GM23338 (cell line): ENCODE data around the gene DENND2A. TPM values are rescaled to one million over a fixed set of nuclear protein-coding genes. Genes with fewer than 3 reads are reported as not detected.

Experiments used
- ATAC-seq: fragments of 200-7000 bp; cut with Tn5 transposase; 3 replicates; pipeline ENCODE4 v1.9.1; 2020
- DNase-seq: peaks from one replicate; pipeline ENCODE4 v3.0.0-alpha.2; 2015; ENCODE audit warnings: low spot score
- H2AFZ ChIP-seq: fragments of 200-600 bp; sonication (generic); 2 replicates; pipeline ENCODE4 v1.8.0; 2016; ENCODE audit warnings: antibody characterized with exemption, mild to moderate bottlenecking, moderate library complexity
- H3F3A ChIP-seq: fragments of 200-600 bp; sonication (generic); replicated peaks from 2 replicates; pipeline ENCODE4 v1.8.0; 2017; ENCODE audit warnings: antibody characterized with exemption, mixed run types, low read depth
- H3K27ac ChIP-seq: fragments of 200-600 bp; sonication (generic); 2 replicates; pipeline ENCODE4 v1.6.1; 2016; ENCODE audit warnings: low read depth
- H3K27me3 ChIP-seq: fragments of 200-600 bp; sonication (generic); 2 replicates; pipeline ENCODE4 v1.8.0; 2016; ENCODE audit warnings: mild to moderate bottlenecking, mixed run types, moderate library complexity; ENCODE audit not compliant: insufficient read depth
- H3K36me3 ChIP-seq: fragments of 200-600 bp; sonication (generic); 2 replicates; pipeline ENCODE4 v1.8.0; 2016; ENCODE audit warnings: mild to moderate bottlenecking; ENCODE audit not compliant: insufficient read depth
- H3K4me1 ChIP-seq: fragments of 200-600 bp; sonication (generic); 2 replicates; pipeline ENCODE4 v1.8.0; 2016; ENCODE audit warnings: mild to moderate bottlenecking, moderate library complexity; ENCODE audit not compliant: insufficient read depth
- H3K4me2 ChIP-seq: fragments of 200-600 bp; sonication (generic); 2 replicates; pipeline ENCODE4 v1.7.1; 2017; ENCODE audit warnings: mixed run types
- H3K4me3 ChIP-seq: fragments of 200-600 bp; sonication (generic); 2 replicates; pipeline ENCODE4 v1.6.1; 2016; ENCODE audit warnings: mixed run types
- H3K79me2 ChIP-seq: fragments of 200-600 bp; sonication (generic); replicated peaks from 2 replicates; pipeline ENCODE4 v1.8.0; 2017; ENCODE audit warnings: mild to moderate bottlenecking; ENCODE audit not compliant: insufficient read depth
- H3K9me2 ChIP-seq: fragments of 200-600 bp; sonication (generic); 2 replicates; pipeline ENCODE4 v1.8.0; 2017; ENCODE audit not compliant: insufficient read depth
- H4K20me1 ChIP-seq: fragments of 200-600 bp; sonication (generic); replicated peaks from 2 replicates; pipeline ENCODE4 v1.8.0; 2017; ENCODE audit warnings: mild to moderate bottlenecking; ENCODE audit not compliant: insufficient read depth
- H3K27ac Mint-ChIP-seq: 2 replicates; pipeline ENCODE4 v1.8.0; 2020; ENCODE audit warnings: inconsistent platforms, mild to moderate bottlenecking, moderate library complexity, mixed read lengths
- H3K27me3 Mint-ChIP-seq: 3 replicates; pipeline ENCODE4 v1.8.0; 2022; ENCODE audit warnings: low read depth, mild to moderate bottlenecking, moderate library complexity, mixed read lengths, inconsistent platforms; ENCODE audit not compliant: insufficient read depth, poor library complexity
- H3K36me3 Mint-ChIP-seq: 3 replicates; pipeline ENCODE4 v1.8.0; 2021; ENCODE audit warnings: low read depth, mild to moderate bottlenecking, inconsistent platforms, moderate library complexity, mixed read lengths
- H3K4me1 Mint-ChIP-seq: 3 replicates; pipeline ENCODE4 v1.8.0; 2020; ENCODE audit warnings: mild to moderate bottlenecking, inconsistent platforms, mixed read lengths
- H3K4me3 Mint-ChIP-seq: 3 replicates; pipeline ENCODE4 v1.8.0; 2021; ENCODE audit warnings: moderate library complexity, mild to moderate bottlenecking, inconsistent platforms, mixed read lengths
- H3K9me3 Mint-ChIP-seq: 3 replicates; pipeline ENCODE4 v1.8.0; 2020; ENCODE audit warnings: moderate library complexity, mild to moderate bottlenecking, inconsistent platforms, mixed read lengths
- CREB1 ChIP-seq: fragments of 250-450 bp; sonication (Bioruptor Pico); IDR thresholded peaks from 2 replicates; pipeline ENCODE4 v1.5.0; 2020; ENCODE audit warnings: low read depth, mild to moderate bottlenecking, moderate library complexity
- NANOG ChIP-seq: IDR thresholded peaks from 2 replicates; pipeline ENCODE4 v1.6.1; 2016; ENCODE audit warnings: antibody characterized with exemption, borderline replicate concordance
- STAT1 ChIP-seq: IDR thresholded peaks from one replicate; pipeline ENCODE4 v1.6.1; 2016; ENCODE audit warnings: antibody characterized with exemption; ENCODE audit not compliant: unreplicated experiment
- ZNF114 ChIP-seq: fragments of 250-450 bp; sonication (Bioruptor Pico); IDR thresholded peaks from 2 replicates; pipeline ENCODE4 v1.5.0; 2020; ENCODE audit warnings: mild to moderate bottlenecking, moderate library complexity
- ZNF331 ChIP-seq: fragments of 250-450 bp; sonication (Bioruptor Pico); IDR thresholded peaks from 2 replicates; pipeline ENCODE4 v1.5.0; 2020; ENCODE audit warnings: low read depth, mild to moderate bottlenecking, moderate library complexity
- polyA plus RNA-seq: library from polyadenylated mRNA; unstranded; fragments of >200 nt; fragmentation: Nextera tagmentation; extraction: Ambion mirVana; gene quantifications from 2 replicates; pipeline ENCODE4 v1.2.1, GENCODE V29; 2016
- total RNA-seq: library from RNA; depleted of rRNA; stranded (reverse); fragments of >200 nt; shearing (Covaris generic); gene quantifications from 2 replicates; pipeline ENCODE4 v1.2.3, GENCODE V29; 2014
- TF ChIP-seq, protein P1 (sequence below): IDR thresholded peaks from 2 replicates; pipeline ENCODE4 v1.6.1; 2016; ENCODE audit warnings: antibody characterized with exemption
- TF ChIP-seq, protein P2 (sequence below), 2 experiments: fragments of 200-600 bp in 1 of 2; sonication (generic) in 1 of 2; conservative IDR thresholded peaks; 2 replicates each; pipeline versions ENCODE4 v1.5.1 to v1.6.1; 2016 to 2017; ENCODE audit warnings: antibody characterized with exemption in 2 of 2, low read depth in 2 of 2, mild to moderate bottlenecking in 2 of 2, moderate library complexity in 1 of 2

DENND2A gene
- total and polyA plus RNA-seq, 2 experiments from 2014 or later: 1.7 to 5.6 TPM

DNA sequence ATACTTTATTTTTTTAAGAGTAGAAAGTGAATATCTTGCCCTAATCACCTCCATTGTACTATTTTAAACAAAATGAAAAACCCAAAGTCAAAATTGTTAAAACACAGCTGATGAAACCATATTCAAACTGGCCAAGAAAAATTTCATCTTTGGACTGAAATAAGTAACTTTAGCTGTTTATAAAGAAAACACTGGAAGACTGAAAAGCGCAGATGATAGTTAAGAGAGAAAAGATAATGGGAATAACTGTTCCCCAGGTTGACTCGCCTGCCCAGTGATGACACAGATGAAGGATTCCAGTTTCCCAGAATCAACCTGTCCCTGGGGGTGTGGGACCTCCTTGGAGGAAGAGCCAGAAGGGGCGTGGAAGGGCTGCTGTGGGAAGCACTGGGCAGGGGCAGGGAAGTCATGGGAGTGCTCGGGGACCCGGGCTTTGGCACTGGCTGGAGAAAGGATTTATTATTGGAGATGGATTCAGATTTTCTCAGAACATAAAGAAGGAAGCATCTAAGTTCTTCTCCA, 43.1 kb downstream of the DENND2A start:
- H3K27ac Mint-ChIP-seq: no peak overlapping the region
- H4K20me1 ChIP-seq: no peaks in the 10 kb centered on the region
- peaks cover 12% of the 10 kb centered on the region for H3K27me3 Mint-ChIP-seq
- peaks cover 4% of the 10 kb centered on the region; the same call in 2 of the 3 replicates for H3K36me3 Mint-ChIP-seq
- H3F3A ChIP-seq: no peaks in the 10 kb centered on the region
- H3K9me3 Mint-ChIP-seq: no peaks in the 10 kb centered on the region
- no peak overlapping the region for H3K4me2 ChIP-seq
- no peak for DNase-seq
- H3K4me1 Mint-ChIP-seq: peaks cover 8% of the 10 kb centered on the region
- no peak overlapping the region for H3K4me3 ChIP-seq
- TF ChIP-seq NANOG: no peak
- no peak overlapping the region for H3K4me3 Mint-ChIP-seq
- H3K4me1 ChIP-seq: no peaks in the 10 kb centered on the region; the same call in 1 of the 2 replicates
- ATAC-seq: no peak; the same call in 2 of the 3 replicates
- H3K36me3 ChIP-seq: no peaks in the 10 kb centered on the region
- H3K9me2 ChIP-seq: no peaks in the 10 kb centered on the region
- no peak overlapping the region for H3K27ac ChIP-seq
- H3K79me2 ChIP-seq: no peaks in the 10 kb centered on the region
- H2AFZ ChIP-seq: no peak overlapping the region
- H3K27me3 ChIP-seq: no peaks in the 10 kb centered on the region

DNA sequence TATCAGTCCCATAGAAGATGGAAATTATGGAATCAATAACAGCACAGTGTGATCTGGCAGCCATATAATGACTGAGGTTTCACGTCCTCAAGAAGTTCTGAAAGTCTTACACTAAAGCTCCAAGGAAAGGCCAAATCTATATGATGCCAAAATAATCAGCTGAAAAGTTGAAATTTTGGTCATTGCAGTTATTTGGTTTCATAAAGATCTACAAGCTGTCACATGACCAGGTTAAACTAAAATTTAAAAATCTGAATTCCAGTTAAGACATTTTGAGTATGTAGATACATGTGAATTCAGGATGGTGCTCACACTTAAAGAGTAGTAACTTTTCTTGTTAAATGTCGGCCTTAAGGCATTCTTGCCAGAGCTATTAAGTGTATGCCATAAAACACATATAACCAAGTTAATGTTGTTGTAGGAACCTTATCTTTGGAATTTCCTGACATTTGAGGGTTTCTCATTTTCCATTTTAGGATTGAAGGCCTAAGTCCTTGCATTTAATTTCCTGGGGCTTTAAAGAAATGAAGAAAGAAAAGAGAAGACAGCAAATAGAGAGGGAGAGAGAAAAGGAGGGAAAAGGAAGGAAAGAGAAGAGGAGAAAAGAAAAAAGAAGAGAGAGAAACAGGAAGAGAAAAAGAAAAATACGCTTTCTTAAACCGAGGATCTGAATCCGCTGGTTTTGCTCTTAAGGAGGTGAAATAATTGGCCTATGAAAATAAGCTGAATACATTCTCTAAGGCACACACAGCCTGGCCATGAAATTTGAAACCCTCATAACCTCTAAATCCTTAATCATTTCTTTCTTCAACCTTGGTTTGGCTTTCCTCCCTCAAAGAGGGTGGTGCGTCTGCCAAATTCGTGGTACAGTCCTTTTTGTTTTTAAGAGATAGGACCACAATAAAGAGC, 43.8 kb downstream of the DENND2A start:
- no peak overlapping the region for H2AFZ ChIP-seq
- no peaks in the 10 kb centered on the region for H3K27me3 ChIP-seq
- no peaks in the 10 kb centered on the region for H3K9me3 Mint-ChIP-seq
- no peaks in the 10 kb centered on the region; the same call in 2 of the 3 replicates for H3K36me3 Mint-ChIP-seq
- H4K20me1 ChIP-seq: no peaks in the 10 kb centered on the region
- H3K4me1 ChIP-seq: no peaks in the 10 kb centered on the region; the same call in 1 of the 2 replicates
- peaks cover 8% of the 10 kb centered on the region; the same call in 2 of the 3 replicates for H3K4me1 Mint-ChIP-seq
- no peaks in the 10 kb centered on the region for H3K9me2 ChIP-seq
- H3K36me3 ChIP-seq: no peaks in the 10 kb centered on the region
- no peak overlapping the region for H3K4me3 Mint-ChIP-seq
- DNase-seq (no peak), ATAC-seq (no peak)
- H3K27ac ChIP-seq: no peak overlapping the region
- H3K27me3 Mint-ChIP-seq: peaks cover 12% of the 10 kb centered on the region
- no peak overlapping the region for H3K4me2 ChIP-seq
- H3K4me3 ChIP-seq: no peak overlapping the region
- no peaks in the 10 kb centered on the region for H3F3A ChIP-seq
- TF ChIP-seq, protein P1, sequence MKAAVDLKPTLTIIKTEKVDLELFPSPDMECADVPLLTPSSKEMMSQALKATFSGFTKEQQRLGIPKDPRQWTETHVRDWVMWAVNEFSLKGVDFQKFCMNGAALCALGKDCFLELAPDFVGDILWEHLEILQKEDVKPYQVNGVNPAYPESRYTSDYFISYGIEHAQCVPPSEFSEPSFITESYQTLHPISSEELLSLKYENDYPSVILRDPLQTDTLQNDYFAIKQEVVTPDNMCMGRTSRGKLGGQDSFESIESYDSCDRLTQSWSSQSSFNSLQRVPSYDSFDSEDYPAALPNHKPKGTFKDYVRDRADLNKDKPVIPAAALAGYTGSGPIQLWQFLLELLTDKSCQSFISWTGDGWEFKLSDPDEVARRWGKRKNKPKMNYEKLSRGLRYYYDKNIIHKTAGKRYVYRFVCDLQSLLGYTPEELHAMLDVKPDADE: no peak
- TF ChIP-seq ZNF331 (CRISPR knock-in tag) (no peak), CREB1 (CRISPR knock-in tag) (no peak), ZNF114 (no peak)
- 0 out of 2 replicates have a peak overlapping the region, but pooled peaks have one; percentile 21 for H3K27ac Mint-ChIP-seq
- no peaks in the 10 kb centered on the region for H3K79me2 ChIP-seq

DNA sequence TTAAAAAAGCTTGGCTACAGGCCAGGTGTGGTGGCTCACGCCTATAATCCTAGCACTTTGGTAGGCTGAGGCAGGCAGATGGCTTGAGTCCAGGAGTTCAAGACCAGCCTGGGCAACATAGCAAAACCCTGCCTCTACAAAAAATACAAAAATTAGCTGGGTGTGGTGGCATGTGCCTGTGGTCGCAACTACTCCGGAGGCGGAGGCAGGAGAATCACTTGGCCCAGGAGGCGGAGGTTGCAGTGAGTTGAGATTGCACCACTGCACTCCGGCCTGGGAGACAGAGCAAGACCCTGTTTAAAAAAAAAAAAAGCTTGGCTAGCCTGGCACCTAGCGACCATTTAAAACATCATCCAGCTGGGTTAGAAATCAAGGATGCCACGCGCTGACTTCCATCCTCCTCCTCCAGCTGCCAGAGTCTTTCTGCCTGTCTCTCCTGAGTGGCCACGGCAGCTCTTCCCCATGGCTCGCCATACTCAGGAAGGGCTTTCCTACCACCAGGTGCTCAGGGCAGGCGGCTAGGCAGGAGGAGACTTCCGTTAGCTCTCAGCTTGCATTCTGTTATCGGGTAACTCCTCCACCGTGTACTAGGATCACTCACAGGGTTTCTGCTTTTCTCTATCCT, 45.0 kb downstream of the DENND2A start:
- H3K27ac Mint-ChIP-seq: no peak overlapping the region
- Histone ChIP-seq H3K4me2 (no peak overlapping the region), H3K4me3 (no peak overlapping the region), H3K36me3 (no peaks in the 10 kb centered on the region), H3K27ac (no peak overlapping the region), H3K4me1 (no peaks in the 10 kb centered on the region; the same call in 1 of the 2 replicates), H2AFZ (no peak overlapping the region), H3K27me3 (no peaks in the 10 kb centered on the region), H3K9me2 (no peaks in the 10 kb centered on the region), H4K20me1 (no peaks in the 10 kb centered on the region), H3F3A (no peaks in the 10 kb centered on the region), H3K79me2 (no peaks in the 10 kb centered on the region)
- DNase-seq (peak; percentile 41), ATAC-seq (peak; percentile 72)
- no peak overlapping the region for H3K4me3 Mint-ChIP-seq
- H3K36me3 Mint-ChIP-seq: no peaks in the 10 kb centered on the region
- H3K4me1 Mint-ChIP-seq: peaks cover 8% of the 10 kb centered on the region; the same call in 2 of the 3 replicates
- peaks cover 9% of the 10 kb centered on the region for H3K27me3 Mint-ChIP-seq
- TF ChIP-seq, protein P2, sequence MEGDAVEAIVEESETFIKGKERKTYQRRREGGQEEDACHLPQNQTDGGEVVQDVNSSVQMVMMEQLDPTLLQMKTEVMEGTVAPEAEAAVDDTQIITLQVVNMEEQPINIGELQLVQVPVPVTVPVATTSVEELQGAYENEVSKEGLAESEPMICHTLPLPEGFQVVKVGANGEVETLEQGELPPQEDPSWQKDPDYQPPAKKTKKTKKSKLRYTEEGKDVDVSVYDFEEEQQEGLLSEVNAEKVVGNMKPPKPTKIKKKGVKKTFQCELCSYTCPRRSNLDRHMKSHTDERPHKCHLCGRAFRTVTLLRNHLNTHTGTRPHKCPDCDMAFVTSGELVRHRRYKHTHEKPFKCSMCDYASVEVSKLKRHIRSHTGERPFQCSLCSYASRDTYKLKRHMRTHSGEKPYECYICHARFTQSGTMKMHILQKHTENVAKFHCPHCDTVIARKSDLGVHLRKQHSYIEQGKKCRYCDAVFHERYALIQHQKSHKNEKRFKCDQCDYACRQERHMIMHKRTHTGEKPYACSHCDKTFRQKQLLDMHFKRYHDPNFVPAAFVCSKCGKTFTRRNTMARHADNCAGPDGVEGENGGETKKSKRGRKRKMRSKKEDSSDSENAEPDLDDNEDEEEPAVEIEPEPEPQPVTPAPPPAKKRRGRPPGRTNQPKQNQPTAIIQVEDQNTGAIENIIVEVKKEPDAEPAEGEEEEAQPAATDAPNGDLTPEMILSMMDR (conservative IDR thresholded peaks at IDR 0.05; ENCODE audit: low read depth in 2 of 2): peak in 1 of 2 experiments; percentile 33; a peak in 2 of 4 replicates
- TF ChIP-seq STAT1: no peak
- H3K9me3 Mint-ChIP-seq: no peaks in the 10 kb centered on the region
